Liver (tissue), 9 donors: ENCODE results near the gene RFPL4AL1. TPM values are rescaled to one million over a fixed set of nuclear protein-coding genes. Genes with fewer than 3 reads are reported as not detected.
"Not testable (repeated sequence)": the region's sequence is repeated elsewhere in the genome, so short reads cannot be mapped to it uniquely, and the experiment has no call there.

ENCODE experiments used
- DNase-seq: peaks from one replicate; pipeline ENCODE4 v3.0.0-alpha.2; 2017; ENCODE audit warnings: low spot score
- H3K27ac ChIP-seq, 2 donors: one replicate each; pipeline ENCODE4 v1.7.0; 2013; ENCODE audit warnings: inconsistent platforms in 2 of 2, low read length in 2 of 2, control low read depth in 1 of 2, low read depth in 1 of 2, mild to moderate bottlenecking in 1 of 2
- H3K27me3 ChIP-seq, 4 donors: one replicate each; pipeline versions ENCODE4 v1.6.1 to v1.7.0; 2013; ENCODE audit warnings: low read length in 3 of 4, inconsistent platforms in 1 of 4, mild to moderate bottlenecking in 1 of 4, moderate library complexity in 1 of 4; ENCODE audit not compliant: control insufficient read depth in 4 of 4, insufficient read depth in 4 of 4
- H3K36me3 ChIP-seq, 4 donors: one replicate each; pipeline versions ENCODE4 v1.6.1 to v1.7.0; 2013; ENCODE audit warnings: low read length in 3 of 4, mild to moderate bottlenecking in 3 of 4, low read depth in 1 of 4, moderate library complexity in 1 of 4; ENCODE audit not compliant: control insufficient read depth in 4 of 4, insufficient read depth in 3 of 4
- H3K4me1 ChIP-seq, 4 donors: one replicate each; pipeline versions ENCODE4 v1.6.1 to v1.7.0; 2013; ENCODE audit warnings: low read length in 3 of 4, mild to moderate bottlenecking in 3 of 4, moderate library complexity in 1 of 4; ENCODE audit not compliant: control insufficient read depth in 4 of 4, insufficient read depth in 4 of 4
- H3K4me3 ChIP-seq, 3 donors: one replicate each; pipeline versions ENCODE4 v1.6.1 to v1.7.0; 2013; ENCODE audit warnings: low read length in 3 of 3, control low read depth in 1 of 3, low read depth in 1 of 3, mild to moderate bottlenecking in 1 of 3
- H3K9ac ChIP-seq, 2 donors: one replicate each; pipeline ENCODE4 v1.7.0; 2013; ENCODE audit warnings: low read length in 2 of 2, mild to moderate bottlenecking in 2 of 2, moderate library complexity in 2 of 2, control low read depth in 1 of 2, low read depth in 1 of 2
- H3K9me3 ChIP-seq, 4 donors: one replicate each; pipeline versions ENCODE4 v1.6.1 to v1.7.0; 2013; ENCODE audit warnings: low read length in 3 of 4; ENCODE audit not compliant: control insufficient read depth in 4 of 4
- EGR1 ChIP-seq, 2 donors: IDR thresholded peaks; 2 replicates each; pipeline ENCODE4 v1.6.1; 2016 to 2018; ENCODE audit warnings: antibody characterized with exemption in 2 of 2, low read depth in 2 of 2
- FOXA1 ChIP-seq: IDR thresholded peaks from 2 replicates; pipeline ENCODE4 v1.6.1; 2016; ENCODE audit warnings: antibody characterized with exemption
- FOXA2 ChIP-seq: IDR thresholded peaks from 2 replicates; pipeline ENCODE4 v1.6.1; 2016; ENCODE audit warnings: antibody characterized with exemption
- GABPA ChIP-seq, 2 donors: IDR thresholded peaks in 1 of 2; conservative IDR thresholded peaks in 1 of 2; 2 replicates each; pipeline ENCODE4 v1.6.1; 2016; ENCODE audit warnings: antibody characterized with exemption in 2 of 2, mild to moderate bottlenecking in 1 of 2, moderate library complexity in 1 of 2
- HNF4A ChIP-seq, 2 donors: conservative IDR thresholded peaks; 2 replicates each; pipeline ENCODE4 v1.6.1; 2016; ENCODE audit warnings: antibody characterized with exemption in 2 of 2, mild to moderate bottlenecking in 2 of 2
- HNF4G ChIP-seq: IDR thresholded peaks from 2 replicates; pipeline ENCODE4 v1.6.1; 2016; ENCODE audit warnings: antibody characterized with exemption
- JUND ChIP-seq, 2 donors: IDR thresholded peaks; 2 replicates each; pipeline ENCODE4 v1.6.1; 2016; ENCODE audit warnings: antibody characterized with exemption in 2 of 2
- RAD21 ChIP-seq, 2 donors: IDR thresholded peaks; 2 replicates each; pipeline ENCODE4 v1.6.1; 2016; ENCODE audit warnings: antibody characterized with exemption in 2 of 2, mild to moderate bottlenecking in 2 of 2
- RXRA ChIP-seq, 2 donors: IDR thresholded peaks; 2 replicates each; pipeline ENCODE4 v1.6.1; 2017 to 2018; ENCODE audit warnings: antibody characterized with exemption in 2 of 2, mild to moderate bottlenecking in 1 of 2
- SP1 ChIP-seq: IDR thresholded peaks from 2 replicates; pipeline ENCODE4 v1.6.1; 2018; ENCODE audit warnings: antibody characterized with exemption, mild to moderate bottlenecking
- TAF1 ChIP-seq: conservative IDR thresholded peaks from 2 replicates; pipeline ENCODE4 v1.6.1; 2016; ENCODE audit warnings: antibody characterized with exemption, mild to moderate bottlenecking
- YY1 ChIP-seq: IDR thresholded peaks from 2 replicates; pipeline ENCODE4 v1.6.1; 2016; ENCODE audit warnings: antibody characterized with exemption, mild to moderate bottlenecking
- WGBS: extraction: QIAGEN DNeasy Blood & Tissue Kit; methylation state at CpG from one replicate; pipeline ENCODE4 v1.1.7; 2013; 5-methylcytosine and 5-hydroxymethylcytosine counted together
- polyA plus RNA-seq, 2 donors: library from polyadenylated mRNA; stranded (reverse) in 1 of 2; unstranded in 1 of 2; fragments of 200-250 nt in 1 of 2; fragments of >200 nt in 1 of 2; fragmentation: Nextera tagmentation in 1 of 2; extraction: Ambion mirVana in 1 of 2; gene quantifications; one replicate each; pipeline versions ENCODE4 v1.2.1 to v1.2.3, GENCODE V29; 2013 to 2015
- total RNA-seq, 2 donors: library from RNA; depleted of rRNA; stranded (reverse); fragments of >200 nt; gene quantifications; one replicate each; pipeline ENCODE4 v1.2.3, GENCODE V29; 2014
- TF ChIP-seq, protein P1 (sequence below): IDR thresholded peaks from 2 replicates; pipeline ENCODE4 v1.6.1; 2016; ENCODE audit warnings: antibody characterized with exemption
- TF ChIP-seq, protein P2 (sequence below): IDR thresholded peaks from 2 replicates; pipeline ENCODE4 v1.6.1; 2016; ENCODE audit warnings: antibody characterized with exemption
- TF ChIP-seq, protein P3 (sequence below): IDR thresholded peaks from 2 replicates; pipeline ENCODE4 v1.6.1; 2016; ENCODE audit warnings: antibody characterized with exemption, mild to moderate bottlenecking
- TF ChIP-seq, protein P4 (sequence below): IDR thresholded peaks from 2 replicates; pipeline ENCODE4 v1.6.1; 2016; ENCODE audit warnings: antibody characterized with exemption
- donor health status: healthy.
- donor health status: healthy.
- donor health status: healthy.
- donor health status: healthy.
- donor health status: healthy.

RFPL4AL1 gene
- under 1 TPM in 1 of 2 donors, not detected in 1; 0.33 TPM for total RNA-seq
- under 1 TPM in 1 of 2 donors, not detected in 1; 0.13 TPM for polyA plus RNA-seq

DNA sequence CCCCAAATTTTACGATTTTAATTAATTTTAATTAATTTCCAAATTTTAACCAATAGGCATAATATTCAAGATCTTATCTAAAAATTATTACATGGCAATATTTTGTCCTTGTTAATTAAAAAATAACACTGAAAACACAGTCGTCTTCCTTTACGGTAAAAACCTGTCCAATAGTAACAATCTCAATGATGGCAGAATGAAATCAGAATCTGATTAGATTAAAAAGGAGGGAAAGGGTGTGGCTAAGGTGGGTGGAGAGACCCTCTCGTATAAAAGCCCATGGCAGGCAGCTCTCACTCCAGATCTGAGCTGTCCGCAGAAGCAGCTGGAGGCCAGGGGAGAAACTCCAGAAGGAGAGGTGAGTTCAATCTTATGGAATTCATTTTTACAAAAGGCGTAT lies at the start of gene RFPL4AL1:
TSS of gene RFPL4AL1 (plus strand) at position 301 of the 400 bp plus-strand sequence. CDS start 2,687 bp downstream, outside the sequence.
- H3K9me3 ChIP-seq, H3K4me1 ChIP-seq, H3K36me3 ChIP-seq, H3K27ac ChIP-seq, H3K27me3 ChIP-seq, H3K9ac ChIP-seq, DNase-seq, H3K4me3 ChIP-seq: not testable (repeated sequence)
- whole genome bisulfite sequencing: 82% methylated on average over 5 of the region's 6 CpGs

DNA sequence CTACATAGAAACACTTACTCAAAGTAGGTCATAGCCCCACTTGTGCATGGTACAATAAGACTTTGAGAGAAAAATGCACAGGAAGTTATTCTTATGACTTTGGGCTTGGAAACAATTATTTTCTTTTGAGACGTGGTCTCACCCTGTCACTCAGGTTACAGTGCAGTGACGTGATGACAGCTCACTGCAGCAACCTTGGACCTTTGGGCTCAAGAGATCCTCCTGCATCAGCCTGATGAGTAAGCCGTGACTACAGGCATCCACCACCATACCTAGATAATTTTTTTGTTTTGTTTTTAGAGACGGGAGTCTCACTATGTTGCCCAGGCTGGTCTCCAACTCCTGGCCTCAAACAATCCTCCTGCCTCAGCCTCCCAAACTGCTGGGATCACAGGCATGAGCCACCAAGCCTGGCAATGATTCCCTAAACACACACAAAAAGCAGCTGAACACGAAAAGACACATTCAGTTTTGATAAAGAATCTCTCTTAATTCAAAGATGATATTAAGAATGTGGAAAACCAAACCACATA lies 48.6 kb upstream of the RFPL4AL1 start:
- WGBS: 59% methylated on average over 5 of the region's 5 CpGs
- Histone ChIP-seq H3K9me3 (peaks cover 0 to 4% (median 1%) of the 10 kb centered on the region in 4 donors), H3K9ac (no peak overlapping the region), H3K4me1 (no peaks in the 10 kb centered on the region), H3K27me3 (peaks cover 0 to 4% (median 2%) of the 10 kb centered on the region in 4 donors), H3K27ac (no peak overlapping the region), H3K4me3 (no peak overlapping the region), H3K36me3 (no peaks in the 10 kb centered on the region)
- DNase-seq: no peak
- TF ChIP-seq RXRA (IDR thresholded peaks at IDR 0.05) (no peak), FOXA1 (no peak), TAF1 (no peak)

DNA sequence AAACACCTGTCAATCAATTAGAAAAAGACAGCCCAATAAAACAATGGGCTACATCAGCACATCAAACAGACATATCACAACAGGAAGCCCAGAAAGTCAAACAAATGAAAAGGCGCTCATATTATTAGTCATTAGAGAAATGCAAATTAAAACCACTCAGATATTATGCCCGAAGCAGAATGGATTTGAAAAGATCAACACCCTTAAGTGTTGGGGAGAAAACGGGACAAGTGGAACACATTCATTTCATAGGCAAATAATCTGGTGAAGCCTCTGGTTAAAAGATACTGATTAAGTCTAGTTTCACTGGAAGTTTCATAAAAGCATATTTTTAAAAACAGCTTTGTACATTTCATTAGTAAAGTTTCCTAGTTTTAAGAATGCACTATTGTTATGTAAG lies 48.1 kb upstream of the RFPL4AL1 start:
- TF ChIP-seq HNF4A (conservative IDR thresholded peaks at IDR 0.05): no peak
- no peak for TF ChIP-seq GABPA (IDR thresholded peaks at IDR 0.05 in 1 of 2, conservative IDR thresholded peaks at IDR 0.05 in 1 of 2)
- no peak for TF ChIP-seq SP1
- TF ChIP-seq, protein P1, sequence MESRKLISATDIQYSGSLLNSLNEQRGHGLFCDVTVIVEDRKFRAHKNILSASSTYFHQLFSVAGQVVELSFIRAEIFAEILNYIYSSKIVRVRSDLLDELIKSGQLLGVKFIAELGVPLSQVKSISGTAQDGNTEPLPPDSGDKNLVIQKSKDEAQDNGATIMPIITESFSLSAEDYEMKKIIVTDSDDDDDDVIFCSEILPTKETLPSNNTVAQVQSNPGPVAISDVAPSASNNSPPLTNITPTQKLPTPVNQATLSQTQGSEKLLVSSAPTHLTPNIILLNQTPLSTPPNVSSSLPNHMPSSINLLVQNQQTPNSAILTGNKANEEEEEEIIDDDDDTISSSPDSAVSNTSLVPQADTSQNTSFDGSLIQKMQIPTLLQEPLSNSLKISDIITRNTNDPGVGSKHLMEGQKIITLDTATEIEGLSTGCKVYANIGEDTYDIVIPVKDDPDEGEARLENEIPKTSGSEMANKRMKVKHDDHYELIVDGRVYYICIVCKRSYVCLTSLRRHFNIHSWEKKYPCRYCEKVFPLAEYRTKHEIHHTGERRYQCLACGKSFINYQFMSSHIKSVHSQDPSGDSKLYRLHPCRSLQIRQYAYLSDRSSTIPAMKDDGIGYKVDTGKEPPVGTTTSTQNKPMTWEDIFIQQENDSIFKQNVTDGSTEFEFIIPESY: no peak
- no peak for TF ChIP-seq HNF4G
- no peak for TF ChIP-seq FOXA1
- no peak for TF ChIP-seq EGR1 (IDR thresholded peaks at IDR 0.05; ENCODE audit: low read depth in 2 of 2)
- no peak for TF ChIP-seq JUND (IDR thresholded peaks at IDR 0.05)
- 82% methylated on average over 3 of the region's 3 CpGs for WGBS
- Histone ChIP-seq H3K36me3 (no peaks in the 10 kb centered on the region), H3K9ac (no peak overlapping the region), H3K4me3 (no peak overlapping the region), H3K27ac (no peak overlapping the region), H3K9me3 (peaks cover 0 to 4% (median 1%) of the 10 kb centered on the region in 4 donors), H3K4me1 (no peaks in the 10 kb centered on the region), H3K27me3 (peaks cover 0 to 4% (median 2%) of the 10 kb centered on the region in 4 donors)
- DNase-seq: no peak

DNA sequence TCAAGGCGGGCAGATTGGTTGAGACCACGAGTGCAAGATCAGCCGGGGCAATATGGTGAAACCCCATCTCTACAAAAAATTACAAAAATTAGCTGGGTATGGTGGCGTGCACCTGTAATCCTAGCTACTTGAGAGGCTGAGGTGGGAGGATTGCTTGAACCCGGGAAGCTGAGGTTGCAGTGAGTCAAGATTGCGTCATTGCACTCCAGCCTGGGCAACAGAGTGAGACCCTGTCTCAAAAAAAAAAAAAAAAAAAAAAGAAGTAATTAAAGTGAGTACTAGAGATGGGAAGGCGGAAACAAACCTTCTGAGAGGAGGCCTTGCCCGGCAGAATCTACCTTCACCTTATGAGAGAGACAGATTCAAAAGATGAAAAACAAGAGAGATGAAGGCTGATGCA lies 45.4 kb upstream of the RFPL4AL1 start:
- no peak overlapping the region for H3K27ac ChIP-seq
- peaks cover 0 to 4% (median 0%) of the 10 kb centered on the region in 4 donors for H3K27me3 ChIP-seq
- WGBS: 87% methylated on average over 8 of the region's 8 CpGs
- H3K9me3 ChIP-seq: peaks cover 0 to 4% (median 1%) of the 10 kb centered on the region in 4 donors
- no peaks in the 10 kb centered on the region for H3K36me3 ChIP-seq
- no peak for DNase-seq
- H3K9ac ChIP-seq: no peak overlapping the region
- H3K4me3 ChIP-seq: no peak overlapping the region
- H3K4me1 ChIP-seq: no peaks in the 10 kb centered on the region
- TF ChIP-seq SP1 (no peak), HNF4A (conservative IDR thresholded peaks at IDR 0.05) (no peak), JUND (IDR thresholded peaks at IDR 0.05) (no peak), YY1 (no peak), TAF1 (no peak), RAD21 (IDR thresholded peaks at IDR 0.05) (no peak), FOXA2 (no peak), FOXA1 (no peak)
- TF ChIP-seq, protein P2, sequence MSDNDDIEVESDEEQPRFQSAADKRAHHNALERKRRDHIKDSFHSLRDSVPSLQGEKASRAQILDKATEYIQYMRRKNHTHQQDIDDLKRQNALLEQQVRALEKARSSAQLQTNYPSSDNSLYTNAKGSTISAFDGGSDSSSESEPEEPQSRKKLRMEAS: no peak
- TF ChIP-seq, protein P1: no peak
- TF ChIP-seq, protein P3, sequence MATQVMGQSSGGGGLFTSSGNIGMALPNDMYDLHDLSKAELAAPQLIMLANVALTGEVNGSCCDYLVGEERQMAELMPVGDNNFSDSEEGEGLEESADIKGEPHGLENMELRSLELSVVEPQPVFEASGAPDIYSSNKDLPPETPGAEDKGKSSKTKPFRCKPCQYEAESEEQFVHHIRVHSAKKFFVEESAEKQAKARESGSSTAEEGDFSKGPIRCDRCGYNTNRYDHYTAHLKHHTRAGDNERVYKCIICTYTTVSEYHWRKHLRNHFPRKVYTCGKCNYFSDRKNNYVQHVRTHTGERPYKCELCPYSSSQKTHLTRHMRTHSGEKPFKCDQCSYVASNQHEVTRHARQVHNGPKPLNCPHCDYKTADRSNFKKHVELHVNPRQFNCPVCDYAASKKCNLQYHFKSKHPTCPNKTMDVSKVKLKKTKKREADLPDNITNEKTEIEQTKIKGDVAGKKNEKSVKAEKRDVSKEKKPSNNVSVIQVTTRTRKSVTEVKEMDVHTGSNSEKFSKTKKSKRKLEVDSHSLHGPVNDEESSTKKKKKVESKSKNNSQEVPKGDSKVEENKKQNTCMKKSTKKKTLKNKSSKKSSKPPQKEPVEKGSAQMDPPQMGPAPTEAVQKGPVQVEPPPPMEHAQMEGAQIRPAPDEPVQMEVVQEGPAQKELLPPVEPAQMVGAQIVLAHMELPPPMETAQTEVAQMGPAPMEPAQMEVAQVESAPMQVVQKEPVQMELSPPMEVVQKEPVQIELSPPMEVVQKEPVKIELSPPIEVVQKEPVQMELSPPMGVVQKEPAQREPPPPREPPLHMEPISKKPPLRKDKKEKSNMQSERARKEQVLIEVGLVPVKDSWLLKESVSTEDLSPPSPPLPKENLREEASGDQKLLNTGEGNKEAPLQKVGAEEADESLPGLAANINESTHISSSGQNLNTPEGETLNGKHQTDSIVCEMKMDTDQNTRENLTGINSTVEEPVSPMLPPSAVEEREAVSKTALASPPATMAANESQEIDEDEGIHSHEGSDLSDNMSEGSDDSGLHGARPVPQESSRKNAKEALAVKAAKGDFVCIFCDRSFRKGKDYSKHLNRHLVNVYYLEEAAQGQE: no peak
- TF ChIP-seq, protein P4, sequence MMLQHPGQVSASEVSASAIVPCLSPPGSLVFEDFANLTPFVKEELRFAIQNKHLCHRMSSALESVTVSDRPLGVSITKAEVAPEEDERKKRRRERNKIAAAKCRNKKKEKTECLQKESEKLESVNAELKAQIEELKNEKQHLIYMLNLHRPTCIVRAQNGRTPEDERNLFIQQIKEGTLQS: no peak
